HepG2 (cell line): Measurements from ENCODE around the gene CLDN24.

Experiments used
- ZNF33A ChIP-seq: sonication (generic); formaldehyde crosslinking; IDR thresholded peaks from 2 replicates; pipeline ENCODE4 v1.5.1; 2020; ENCODE audit warnings: missing genetic modification reagents, mild to moderate bottlenecking, moderate library complexity, borderline replicate concordance
- TF ChIP-seq, protein P1 (sequence below): sonication (generic); formaldehyde crosslinking; conservative IDR thresholded peaks from 2 replicates; pipeline ENCODE4 v1.4.0; 2020; ENCODE audit warnings: missing genetic modification reagents

DNA sequence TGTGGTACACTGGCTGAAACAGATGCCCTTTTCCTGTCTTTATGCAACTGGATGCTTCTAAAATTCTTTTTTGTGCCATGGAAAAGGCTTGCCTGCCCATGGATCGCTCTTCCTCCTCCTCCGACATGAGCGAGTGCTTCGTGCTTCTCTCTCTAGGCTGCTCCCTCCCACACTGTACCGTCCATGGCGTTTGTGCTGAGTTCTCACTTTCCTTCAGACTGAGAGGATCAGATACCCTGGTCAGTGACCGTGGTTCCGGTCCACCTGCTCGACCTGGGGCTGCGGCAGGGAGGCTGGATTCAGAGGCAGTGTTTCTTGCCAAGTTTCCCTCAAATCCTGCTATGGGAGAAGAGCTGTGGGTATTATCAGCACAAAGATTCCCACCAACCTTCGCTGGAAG is 10.2 kb upstream of the CLDN24 start:
- TF ChIP-seq, protein P1, sequence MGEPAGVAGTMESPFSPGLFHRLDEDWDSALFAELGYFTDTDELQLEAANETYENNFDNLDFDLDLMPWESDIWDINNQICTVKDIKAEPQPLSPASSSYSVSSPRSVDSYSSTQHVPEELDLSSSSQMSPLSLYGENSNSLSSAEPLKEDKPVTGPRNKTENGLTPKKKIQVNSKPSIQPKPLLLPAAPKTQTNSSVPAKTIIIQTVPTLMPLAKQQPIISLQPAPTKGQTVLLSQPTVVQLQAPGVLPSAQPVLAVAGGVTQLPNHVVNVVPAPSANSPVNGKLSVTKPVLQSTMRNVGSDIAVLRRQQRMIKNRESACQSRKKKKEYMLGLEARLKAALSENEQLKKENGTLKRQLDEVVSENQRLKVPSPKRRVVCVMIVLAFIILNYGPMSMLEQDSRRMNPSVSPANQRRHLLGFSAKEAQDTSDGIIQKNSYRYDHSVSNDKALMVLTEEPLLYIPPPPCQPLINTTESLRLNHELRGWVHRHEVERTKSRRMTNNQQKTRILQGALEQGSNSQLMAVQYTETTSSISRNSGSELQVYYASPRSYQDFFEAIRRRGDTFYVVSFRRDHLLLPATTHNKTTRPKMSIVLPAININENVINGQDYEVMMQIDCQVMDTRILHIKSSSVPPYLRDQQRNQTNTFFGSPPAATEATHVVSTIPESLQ: no peak
- no peak for TF ChIP-seq ZNF33A
